K562 (cell line): ENCODE data around the gene SHMT1. TPM values are rescaled to one million over a fixed set of nuclear protein-coding genes. Genes with fewer than 3 reads are reported as not detected.

Source experiments
- ATAC-seq: fragments of 200-7000 bp; cut with Tn5 transposase; 3 replicates; pipeline ENCODE4 v1.9.1; 2020; ENCODE audit warnings: moderate library complexity
- BruUV-seq: library from RNA; stranded (reverse); fragments of 400-500 nt; replicated peaks from 2 replicates; lab custom pipeline; 2021; lab: Mats Ljungman, UMichigan
- CTCF ChIA-PET: fragments of 300-600 bp; formaldehyde crosslinking; extraction: SDS; loops from one replicate; lab custom pipeline; 2021; ENCODE audit warnings: low intra/inter-chr PET ratio; lab: Yijun Ruan, JAX
- POLR2A ChIA-PET: fragments of 300-600, 350-650 bp; sonication (Branson Sonifier 250); formaldehyde crosslinking; extraction: SDS; loops from one replicate; lab custom pipeline; 2021; ENCODE audit warnings: antibody characterized with exemption, inconsistent platforms; lab: Yijun Ruan, JAX
- DNase-seq, 4 experiments: peaks; one replicate each; pipeline versions ENCODE4 v3.0.0 to v3.0.0-alpha.2; 2011 to 2018; ENCODE audit warnings: low spot score in 3 of 4, mixed read lengths in 3 of 4; ENCODE audit errors: extremely low read depth in 1 of 4
- FAIRE-seq: peaks from 2 replicates; lab custom pipeline; 2011; peaks lifted over from hg19 to GRCh38; lab: Jason Lieb, UNC
- H2AFZ ChIP-seq: 2 replicates; pipeline ENCODE4 v1.6.0; 2011; ENCODE audit warnings: low read depth, low read length, control low read depth, inconsistent platforms
- H3K27ac ChIP-seq: fragments of 200-600 bp; 3 replicates; pipeline ENCODE4 v1.8.0; 2011; ENCODE audit warnings: low read depth, mild to moderate bottlenecking, control low read depth, inconsistent platforms, low read length, moderate library complexity, mixed read lengths; ENCODE audit errors: extremely low read depth
- H3K27me3 ChIP-seq, 2 experiments: fragments of 300-600 bp in 1 of 2; 2 replicates in 1 of 2; 3 replicates in 1 of 2; pipeline versions ENCODE4 v1.6.0 to v1.8.0; 2011; ENCODE audit warnings: inconsistent platforms in 2 of 2, low read length in 2 of 2, mild to moderate bottlenecking in 1 of 2, mixed read lengths in 1 of 2, moderate library complexity in 1 of 2; ENCODE audit not compliant: control insufficient read depth in 2 of 2, insufficient read depth in 2 of 2
- H3K36me3 ChIP-seq: fragments of 300-600 bp; 3 replicates; pipeline ENCODE4 v1.8.0; 2011; ENCODE audit warnings: mild to moderate bottlenecking, low read length, inconsistent platforms; ENCODE audit not compliant: control insufficient read depth, insufficient read depth
- H3K4me1 ChIP-seq, 2 experiments: fragments of 200-600 bp in 1 of 2; replicated peaks in 1 of 2; 2 replicates in 1 of 2; 3 replicates in 1 of 2; pipeline versions ENCODE4 v1.5.1 to v1.8.0; 2011; ENCODE audit warnings: inconsistent platforms in 2 of 2, low read length in 2 of 2, mild to moderate bottlenecking in 1 of 2, mixed read lengths in 1 of 2, moderate library complexity in 1 of 2; ENCODE audit not compliant: control insufficient read depth in 2 of 2, insufficient read depth in 2 of 2
- H3K4me2 ChIP-seq: 2 replicates; pipeline ENCODE4 v1.6.1; 2011; ENCODE audit warnings: low read length, control low read depth, inconsistent platforms, mixed read lengths; ENCODE audit not compliant: insufficient read depth
- H3K4me3 ChIP-seq: fragments of 200-600 bp; sonication (generic), shearing (Covaris generic); 2 replicates; pipeline ENCODE4 v1.5.1; 2016; ENCODE audit warnings: control low read depth, inconsistent platforms
- H3K79me2 ChIP-seq: fragments of 200-600 bp; 3 replicates; pipeline ENCODE4 v1.8.0; 2011; ENCODE audit warnings: low read length, inconsistent platforms; ENCODE audit not compliant: control insufficient read depth, insufficient read depth
- H3K9ac ChIP-seq, 2 experiments: 2 replicates each; pipeline versions ENCODE4 v1.6.0 to v1.6.1; 2011; ENCODE audit warnings: low read depth in 2 of 2, low read length in 2 of 2, control low read depth in 1 of 2, inconsistent platforms in 1 of 2, mild to moderate bottlenecking in 1 of 2, mixed read lengths in 1 of 2; ENCODE audit not compliant: insufficient read depth in 1 of 2
- H3K9me1 ChIP-seq: one replicate; pipeline ENCODE4 v1.6.0; 2011; ENCODE audit warnings: inconsistent platforms, mild to moderate bottlenecking, low read length, moderate library complexity; ENCODE audit not compliant: control insufficient read depth, insufficient read depth
- H3K9me3 ChIP-seq: replicated peaks from 2 replicates; pipeline ENCODE4 v1.5.1; 2011; ENCODE audit warnings: low read depth, low read length, inconsistent platforms; ENCODE audit not compliant: control insufficient read depth, insufficient read depth
- H4K20me1 ChIP-seq: replicated peaks from 2 replicates; pipeline ENCODE4 v1.6.1; 2011; ENCODE audit warnings: low read length, inconsistent platforms, mixed read lengths; ENCODE audit not compliant: control insufficient read depth, insufficient read depth
- BCLAF1 ChIP-seq, 2 experiments: fragments of 450-650 bp in 1 of 2; IDR thresholded peaks; 2 replicates each; pipeline ENCODE4 v1.6.1; 2011 to 2017; ENCODE audit warnings: low read depth in 2 of 2, antibody characterized with exemption in 1 of 2, borderline replicate concordance in 1 of 2, low read length in 1 of 2, mild to moderate bottlenecking in 1 of 2, mixed read lengths in 1 of 2; ENCODE audit not compliant: control insufficient read depth in 1 of 2
- BHLHE40 ChIP-seq: IDR thresholded peaks from 2 replicates; pipeline ENCODE4 v1.6.1; 2011; ENCODE audit warnings: low read length, improper control_type of control experiment
- EP300 ChIP-seq: IDR thresholded peaks from 2 replicates; pipeline ENCODE4 v1.6.1; 2012; ENCODE audit warnings: low read length, improper control_type of control experiment
- EZH2 ChIP-seq: IDR thresholded peaks from 2 replicates; pipeline ENCODE4 v1.6.1; 2012; ENCODE audit warnings: low read depth, mild to moderate bottlenecking, inconsistent platforms, low read length, borderline replicate concordance
- GATAD2B ChIP-seq: fragments of 450-650 bp; IDR thresholded peaks from 2 replicates; pipeline ENCODE4 v1.6.1; 2017; ENCODE audit warnings: mild to moderate bottlenecking, borderline replicate concordance
- HMBOX1 ChIP-seq: sonication (generic); IDR thresholded peaks from 2 replicates; pipeline ENCODE4 v1.6.1; 2016
- ILK ChIP-seq: fragments of 450-650 bp; IDR thresholded peaks from 2 replicates; pipeline ENCODE4 v1.6.1; 2016; ENCODE audit warnings: missing genetic modification characterization, low read depth, mild to moderate bottlenecking, missing compliant biosample characterization, moderate library complexity, borderline replicate concordance
- MECOM ChIP-seq: fragments of 250-450 bp; sonication (Bioruptor Pico); IDR thresholded peaks from 2 replicates; pipeline ENCODE4 v1.8.0; 2022; ENCODE audit warnings: inconsistent platforms
- MEF2A ChIP-seq: IDR thresholded peaks from 2 replicates; pipeline ENCODE4 v1.6.1; 2011; ENCODE audit warnings: low read depth, mild to moderate bottlenecking, low read length, moderate library complexity; ENCODE audit not compliant: control insufficient read depth
- ZBTB33 ChIP-seq: sonication (generic); formaldehyde crosslinking; IDR thresholded peaks from 2 replicates; pipeline ENCODE4 v1.8.1; 2023; ENCODE audit warnings: mild to moderate bottlenecking, missing genetic modification reagents
- ZFX ChIP-seq: sonication (generic); formaldehyde crosslinking; IDR thresholded peaks from 2 replicates; pipeline ENCODE4 v1.8.0; 2022; ENCODE audit warnings: mild to moderate bottlenecking, missing genetic modification reagents, moderate library complexity
- ZNF217 ChIP-seq: sonication (generic); formaldehyde crosslinking; IDR thresholded peaks from 2 replicates; pipeline ENCODE4 v1.8.0; 2022; ENCODE audit warnings: mild to moderate bottlenecking, missing genetic modification reagents
- ZNF347 ChIP-seq: fragments of 450-650 bp; formaldehyde crosslinking; IDR thresholded peaks from 2 replicates; pipeline ENCODE4 v1.4.0; 2020; ENCODE audit warnings: low read depth, mild to moderate bottlenecking, moderate library complexity
- ZNF507 ChIP-seq: conservative IDR thresholded peaks from 2 replicates; pipeline ENCODE4 v1.6.1; 2017; ENCODE audit warnings: missing genetic modification characterization, missing compliant biosample characterization
- ZNF583 ChIP-seq: fragments of 250-450 bp; sonication (Bioruptor Pico); IDR thresholded peaks from 2 replicates; pipeline ENCODE4 v1.4.0; 2020
- ZNF695 ChIP-seq: fragments of 450-650 bp; formaldehyde crosslinking; IDR thresholded peaks from 2 replicates; pipeline ENCODE4 v1.4.0; 2020; ENCODE audit warnings: mild to moderate bottlenecking, moderate library complexity
- WGBS: fragments of 100-300 bp; shearing (Covaris generic); methylation state at CpG from one replicate; pipeline ENCODE4 v1.1.6; 2016; ENCODE audit warnings: low coverage, mixed read lengths; ENCODE audit not compliant: insufficient coverage; ENCODE audit errors: missing lambda C conversion rate; 5-methylcytosine and 5-hydroxymethylcytosine counted together
- in situ Hi-C: fragments of 300-500 bp; cut with MboI; formaldehyde crosslinking; loops from 4 replicates; pipeline ENCODE4 v1.15.0; 2018; ENCODE audit warnings: inconsistent platforms, mixed read lengths
- intact Hi-C: fragments of 100-400 bp; cut with micrococcal nuclease; formaldehyde crosslinking; loops from 2 replicates; pipeline ENCODE4 v1.14.2; 2022
- polyA plus RNA-seq, 8 experiments: library from polyadenylated mRNA; depleted of rRNA in 4 of 8; stranded (reverse) in 5 of 8; unstranded in 3 of 8; fragments of >200 nt; fragmentation: Nextera tagmentation in 2 of 8; fragmentation: Illumina TruSeq in 1 of 8; extraction: Ambion mirVana in 2 of 8; extraction: Trizol in 1 of 8; gene quantifications; 2 replicates each; pipeline versions ENCODE4 v1.2.1 to v1.2.3, GENCODE V29; 2011 to 2014; ENCODE audit warnings: inconsistent platforms in 1 of 8, missing spikeins in 1 of 8
- total RNA-seq, 7 experiments: library from RNA; depleted of rRNA in 6 of 7; stranded (reverse); fragments of >200 nt in 6 of 7; fragmentation: Illumina TruSeq in 2 of 7; extraction: Trizol in 2 of 7; gene quantifications; 2 replicates each; pipeline versions ENCODE4 v1.2.1 to v1.2.3, GENCODE V29; 2011 to 2021; ENCODE audit warnings: low replicate concordance in 1 of 7

Gene SHMT1
- total and polyA plus RNA-seq, 9 of the 15 experiments (the other 6 are each of a cell fraction or from before 2014, with no cell fraction given) = 3.3 to 31.2 (median 23.3) TPM

DNA sequence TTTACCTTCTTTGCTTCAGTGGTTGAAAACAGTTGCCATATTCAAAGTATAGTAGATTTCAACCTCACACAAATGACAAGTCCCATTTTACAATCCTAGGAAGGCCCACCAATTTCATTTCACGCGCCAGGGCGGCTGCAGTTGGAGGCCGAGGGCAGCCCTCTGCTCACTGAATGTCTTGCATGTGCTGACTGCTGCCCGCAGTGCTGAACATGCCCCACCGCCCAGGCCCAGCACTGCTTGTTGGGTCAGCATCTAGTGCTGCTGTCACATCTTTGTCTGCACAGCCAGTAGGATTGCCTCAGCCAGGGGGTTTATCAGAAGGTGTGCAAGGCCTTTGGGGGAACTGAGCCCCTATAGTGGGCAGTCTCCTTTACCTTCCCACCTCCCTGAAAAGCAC lies 36.8 kb downstream of the SHMT1 start:
- Histone ChIP-seq H3K9me1 (no peaks in the 10 kb centered on the region), H3K27me3 (no peaks in the 10 kb centered on the region), H3K27ac (no peak overlapping the region), H2AFZ (no peak overlapping the region), H3K4me1 (peaks cover 0 to 5% of the 10 kb centered on the region in 2 experiments; a peak in 2 of 5 replicates), H3K79me2 (no peaks in the 10 kb centered on the region), H3K36me3 (peaks cover 55% of the 10 kb centered on the region; the same call in 2 of the 3 replicates), H3K9me3 (no peaks in the 10 kb centered on the region), H3K4me2 (no peak overlapping the region), H3K9ac (no peak overlapping the region), H4K20me1 (no peaks in the 10 kb centered on the region), H3K4me3 (no peak overlapping the region)
- no TSS peak for BruUV-seq
- no peak for DNase-seq
- FAIRE-seq = no peak
- in situ Hi-C loops = no loop called here
- CTCF ChIA-PET = no interaction called here
- intact Hi-C loops = loop anchor here (10.0 kb wide), 1 partner anchor 182 kb away; no protein-coding TSS in a partner anchor
- POLR2A ChIA-PET = no interaction called here
- ATAC-seq = no peak
- WGBS = 93% methylated on average over 6 of the region's 6 CpGs
- TF ChIP-seq ZFX = no peak
- TF ChIP-seq EP300 = no peak
- no peak for TF ChIP-seq BCLAF1 (IDR thresholded peaks at IDR 0.05; ENCODE audit: borderline replicate concordance in 1 of 2, control insufficient read depth in 1 of 2, low read depth in 2 of 2, low read length in 1 of 2)
- TF ChIP-seq ZNF217 (CRISPR knock-in tag) = no peak
- no peak for TF ChIP-seq MECOM (CRISPR knock-in tag)
- no peak for TF ChIP-seq ZBTB33 (CRISPR knock-in tag)
- TF ChIP-seq ZNF347 (CRISPR knock-in tag) = no peak
- no peak for TF ChIP-seq ZNF695 (CRISPR knock-in tag)
- no peak for TF ChIP-seq MEF2A
- TF ChIP-seq ZNF583 (CRISPR knock-in tag) = no peak
- TF ChIP-seq EZH2 = no peak
- no peak for TF ChIP-seq GATAD2B
- TF ChIP-seq BHLHE40 = no peak
- no peak for TF ChIP-seq HMBOX1
- no peak for TF ChIP-seq ZNF507 (tag)
- TF ChIP-seq ILK (tag) = no peak
